Medulla oblongata (tissue), 1 donor: ENCODE measurements around the gene SLC8A3.
A peak's percentile ranks its signal among the peaks of the same experiment; 100 is the strongest.

ENCODE experiments used
- DNase-seq: peaks from one replicate; pipeline ENCODE4 v3.0.0-alpha.2; 2015; ENCODE audit errors: extremely low spot score

SLC8A3 gene

DNA sequence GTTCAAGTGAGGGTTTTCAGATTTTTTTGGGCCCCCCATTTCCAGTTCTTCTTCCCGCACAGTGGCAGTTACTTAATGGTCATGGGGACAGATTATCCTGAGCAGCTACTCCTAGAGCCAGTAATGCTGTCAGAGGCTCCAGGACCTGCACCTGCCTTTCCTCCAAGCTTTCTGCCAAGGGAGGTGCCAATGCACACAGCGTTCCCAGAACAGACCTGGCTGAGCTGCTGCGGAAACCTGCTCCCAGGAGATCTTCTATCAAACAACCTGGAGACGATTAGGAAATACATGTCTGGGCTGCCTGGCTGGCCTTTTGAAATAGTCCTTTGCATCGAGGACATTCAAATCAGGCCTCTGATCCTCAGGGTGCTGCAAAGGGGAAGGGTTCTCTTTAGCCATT lies 120.9 kb downstream of the SLC8A3 start:
- DNase-seq: no peak

DNA sequence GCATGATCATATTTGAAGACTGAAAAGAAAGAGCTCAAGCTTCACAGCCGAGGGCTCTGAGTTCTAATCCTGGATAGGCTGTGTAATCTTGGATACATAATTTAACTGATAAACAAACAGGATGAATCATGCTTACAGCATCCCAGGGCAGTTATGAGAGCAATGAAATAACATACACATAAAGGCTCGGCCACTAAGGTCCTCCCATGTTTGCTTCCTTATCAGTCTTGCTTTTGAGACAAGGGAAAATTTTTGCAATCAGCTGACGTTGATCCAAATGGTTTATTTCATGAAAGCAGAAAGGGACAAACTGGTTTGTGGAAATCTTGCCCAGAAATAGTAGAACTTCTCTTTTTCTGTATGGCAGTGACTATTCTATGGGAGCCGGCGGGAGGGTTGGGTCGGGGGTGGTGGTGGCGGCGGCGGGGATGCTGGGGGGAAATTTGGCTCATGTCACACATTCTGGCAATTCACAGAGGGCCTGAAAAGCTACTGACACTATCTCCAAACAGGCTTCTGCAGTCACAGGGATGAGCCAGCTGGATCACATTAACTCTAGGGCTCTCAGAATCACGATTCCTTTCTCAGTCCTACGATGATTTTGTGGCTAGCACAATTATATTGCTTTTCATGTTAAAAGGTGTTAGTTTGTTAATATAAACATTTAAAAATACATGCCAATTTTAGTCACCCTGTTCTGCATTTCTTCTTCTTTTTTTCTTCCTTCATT lies 124.5 kb downstream of the SLC8A3 start:
- DNase-seq: no peak

DNA sequence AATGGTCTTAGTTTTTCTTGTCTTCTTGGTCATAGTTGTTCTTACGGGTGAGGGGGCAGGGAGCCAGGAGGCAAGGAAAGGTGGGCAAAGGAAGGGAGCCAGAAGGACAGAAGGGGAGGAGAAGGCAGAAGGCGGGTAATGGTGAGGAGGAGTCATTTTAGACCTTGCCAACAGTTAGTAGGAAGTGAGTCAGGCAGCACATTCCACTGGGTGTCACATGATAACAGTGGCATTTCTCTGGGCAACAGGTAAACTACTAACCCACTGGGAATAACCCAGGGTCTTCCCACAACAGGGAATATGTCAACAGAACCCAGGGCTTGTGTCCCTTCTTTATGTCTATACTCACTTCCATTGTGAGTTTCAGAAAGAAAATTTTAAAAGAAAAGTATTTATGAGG lies 127.6 kb downstream of the SLC8A3 start:
- DNase-seq: no peak

DNA sequence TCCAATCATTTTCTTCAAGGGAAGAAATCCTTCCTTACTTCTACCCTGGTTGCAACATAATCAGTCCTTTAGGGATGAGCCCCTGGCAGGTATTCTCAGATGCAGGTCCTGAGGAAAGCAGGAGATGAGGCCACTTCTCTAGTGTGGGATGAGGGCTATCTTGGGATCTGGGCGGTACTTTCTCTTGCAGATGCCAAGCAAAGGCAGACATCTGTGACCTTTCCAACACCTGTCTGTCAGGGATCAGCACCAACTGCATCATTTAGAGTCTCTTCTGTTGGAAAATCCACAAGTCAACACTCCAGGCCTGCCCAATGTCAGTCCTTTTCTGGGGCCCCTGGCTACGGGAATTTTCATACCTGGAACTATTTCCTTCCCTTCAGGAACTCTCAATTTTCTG lies 129.2 kb downstream of the SLC8A3 start:
- no peak for DNase-seq

DNA sequence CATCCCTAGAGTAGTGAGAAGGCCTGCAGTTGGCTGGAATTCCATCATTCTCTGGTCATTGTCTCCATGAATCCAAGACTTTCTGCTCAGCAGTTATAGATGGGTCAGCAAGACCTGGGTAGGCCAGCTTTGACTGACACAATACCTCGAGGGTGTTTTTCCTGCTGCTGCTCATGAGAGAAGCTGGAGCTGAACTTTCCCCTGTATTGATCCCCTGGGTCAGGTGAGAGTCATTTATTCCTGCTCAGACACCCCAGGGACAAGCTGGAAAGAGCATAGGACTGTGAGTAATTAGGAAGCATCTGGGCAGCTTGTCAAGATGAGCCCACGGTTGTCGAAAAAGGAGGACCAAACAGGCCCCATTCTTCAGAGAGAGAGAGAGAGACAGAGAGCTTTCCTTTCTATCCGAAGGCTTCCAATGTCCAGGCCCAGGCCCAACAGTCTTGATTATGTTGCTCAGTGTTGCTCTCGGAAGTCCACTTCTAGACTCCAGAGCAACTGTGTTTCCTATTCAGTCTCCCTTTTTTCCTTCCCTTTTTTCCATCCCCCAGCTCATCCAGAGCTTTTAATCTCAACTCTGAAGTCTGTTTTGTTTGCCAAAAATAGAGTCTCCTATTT lies 131.1 kb downstream of the SLC8A3 start:
- no peak for DNase-seq

DNA sequence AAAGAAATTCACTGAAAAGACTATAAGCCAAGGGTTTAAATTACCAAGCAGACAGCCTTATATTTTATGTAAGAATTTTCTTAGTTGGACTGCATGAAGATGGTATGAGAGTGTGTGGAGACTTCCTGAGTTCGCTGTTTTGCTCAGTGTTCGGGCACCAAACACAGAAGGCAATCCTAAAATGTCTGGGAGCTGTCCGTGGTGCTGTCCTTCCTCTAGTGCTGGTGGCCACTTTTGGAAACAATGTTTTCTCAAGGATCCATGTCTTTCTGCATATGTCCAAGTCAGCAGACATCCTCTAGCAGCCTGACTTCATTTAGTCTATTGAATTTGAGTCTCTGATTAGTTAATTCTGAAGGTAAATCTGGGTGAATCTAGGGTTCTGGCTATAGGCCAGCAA lies 135.8 kb downstream of the SLC8A3 start:
- DNase-seq: no peak

DNA sequence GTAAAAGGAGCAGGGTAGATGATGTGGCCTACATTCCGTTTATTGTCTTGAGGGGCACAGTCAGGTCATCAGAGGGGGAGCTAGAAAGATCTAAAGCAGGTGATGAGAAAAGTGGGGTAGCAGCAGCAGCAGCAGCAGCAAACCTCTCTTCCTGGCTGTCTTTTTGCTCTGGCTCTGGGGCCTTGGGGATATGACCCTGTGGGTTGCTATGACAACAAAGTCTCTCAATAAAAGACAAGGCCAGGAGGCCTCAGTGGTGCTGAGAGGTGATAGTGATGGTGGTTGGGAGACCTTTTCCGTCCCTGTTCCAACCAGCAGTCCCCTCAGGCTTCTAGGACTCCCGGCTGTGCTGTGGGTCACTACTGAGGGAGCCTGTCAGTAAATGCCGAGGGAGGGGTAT lies 138.6 kb downstream of the SLC8A3 start:
- no peak for DNase-seq

DNA sequence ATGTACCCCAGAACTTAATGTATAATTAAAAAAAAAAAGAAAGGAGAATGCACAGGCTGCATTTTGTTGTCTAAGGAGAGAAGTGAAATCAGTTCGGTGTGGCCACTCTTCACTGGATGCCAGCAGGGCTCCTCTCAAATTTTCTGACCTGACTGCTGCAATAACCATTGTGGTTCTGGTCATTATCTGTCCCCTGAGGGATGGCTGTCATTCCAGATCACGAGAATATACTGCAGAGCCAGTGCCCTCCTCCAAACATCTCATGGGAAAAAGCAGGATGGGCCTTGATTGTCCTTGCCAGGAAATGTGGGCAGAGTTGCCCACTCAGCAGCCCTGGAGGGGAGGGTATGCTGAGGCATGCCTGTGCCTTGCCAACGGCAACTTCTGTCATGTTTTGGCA lies 139.1 kb downstream of the SLC8A3 start:
- DNase-seq: no peak

DNA sequence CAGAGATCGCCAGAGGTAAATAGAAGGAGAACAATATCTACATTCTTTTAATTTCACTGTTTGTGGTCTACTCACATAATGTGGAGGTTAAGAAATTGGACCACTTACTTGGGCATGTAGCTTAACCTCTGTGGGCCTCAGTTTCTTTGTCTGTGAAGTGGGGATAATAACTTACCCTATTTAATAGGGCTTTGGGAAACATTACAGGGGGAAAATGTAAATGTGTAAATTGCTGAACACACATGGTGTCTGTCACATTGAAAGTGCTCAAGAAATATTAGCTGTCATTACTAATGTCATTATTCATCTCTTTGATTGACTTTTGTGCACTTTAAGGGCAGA lies 140.5 kb downstream of the SLC8A3 start:
- no peak for DNase-seq

DNA sequence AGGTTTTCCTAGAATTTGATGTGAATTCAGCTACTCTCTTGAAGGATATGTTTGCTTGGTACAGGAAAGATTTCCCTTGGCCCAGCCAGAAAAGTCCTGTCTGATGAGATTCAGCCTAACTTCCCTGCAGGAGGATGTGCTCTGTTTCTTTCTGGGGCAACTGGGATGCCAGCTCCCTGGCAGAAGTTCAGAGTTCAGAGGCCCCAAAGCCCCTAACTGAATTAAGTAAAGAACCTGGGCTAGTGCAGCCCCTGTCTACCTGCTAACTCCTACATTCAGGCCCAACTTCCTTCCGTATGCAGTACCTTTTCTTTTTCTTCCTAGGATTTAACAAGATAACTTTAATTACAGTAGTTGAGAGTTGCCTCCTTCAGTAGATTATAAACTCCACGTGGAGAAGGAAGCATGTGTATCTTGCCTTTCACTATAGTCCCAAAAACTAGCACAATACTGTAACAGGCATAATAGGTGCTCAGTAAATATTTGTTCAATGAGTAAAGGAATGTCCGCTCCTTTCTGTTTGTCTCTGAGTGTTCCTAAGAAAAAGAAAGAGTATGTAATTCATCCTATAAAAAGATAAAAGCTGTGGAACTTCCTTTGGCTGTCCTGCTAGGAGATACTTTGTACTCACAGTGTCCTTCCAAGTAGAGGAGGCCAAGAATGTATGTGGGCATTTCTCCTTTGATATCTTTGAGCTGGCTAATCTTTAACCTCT lies 141.0 kb downstream of the SLC8A3 start:
- DNase-seq: no peak

DNA sequence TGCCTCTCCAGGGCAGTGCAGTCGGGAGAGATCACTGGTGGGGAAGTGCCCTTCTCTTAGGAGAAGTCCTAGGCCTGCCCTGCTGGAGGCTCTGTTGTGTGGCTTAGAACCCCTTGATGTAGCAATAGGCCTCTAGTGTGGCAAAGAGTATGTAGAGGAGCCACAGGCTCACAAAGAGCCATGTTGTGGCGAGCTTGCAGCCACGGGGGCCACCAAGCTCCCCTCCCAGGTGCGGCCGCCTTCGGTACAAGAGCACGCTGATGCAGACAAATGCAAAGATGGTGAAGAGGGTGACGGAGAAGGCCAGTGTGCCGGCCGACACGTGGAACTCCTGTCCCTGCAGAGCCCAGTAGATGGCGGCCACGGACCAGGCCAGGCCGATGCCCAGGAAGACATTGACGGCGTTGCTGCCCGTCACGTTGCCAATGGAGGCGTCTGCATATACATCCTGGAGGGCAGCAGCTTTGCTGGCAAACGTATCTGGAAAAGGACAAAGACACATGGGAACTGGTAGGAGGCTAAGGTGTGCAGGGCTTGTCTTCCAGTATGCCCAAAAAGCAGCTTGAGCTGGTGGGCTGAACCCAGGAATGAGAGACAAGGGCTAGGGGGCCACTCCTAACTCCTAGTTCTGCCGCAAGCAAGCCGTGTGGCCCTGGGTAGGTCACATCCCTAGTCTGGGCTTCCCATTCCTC lies 142.8 kb downstream of the SLC8A3 start:
- DNase-seq: peak; percentile 69

DNA sequence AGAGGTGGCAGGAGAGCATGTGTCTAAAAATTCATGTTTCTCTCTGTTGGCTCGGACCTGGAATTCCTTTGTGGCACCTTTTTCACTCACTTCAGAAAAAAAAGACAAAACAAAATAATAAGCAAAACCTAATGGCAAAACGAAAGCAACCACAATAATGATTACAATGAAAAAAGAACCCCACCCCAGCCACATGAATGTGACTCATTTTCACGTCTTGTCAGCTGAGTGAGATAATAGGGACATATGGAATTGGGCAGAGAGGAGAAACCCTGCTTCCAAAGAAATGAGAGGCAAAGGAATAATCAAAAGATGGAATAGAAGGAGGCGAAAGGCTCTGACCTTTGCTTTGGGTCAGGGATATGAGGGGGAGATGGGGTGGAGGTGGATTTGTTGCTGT lies 143.4 kb downstream of the SLC8A3 start:
- DNase-seq: no peak

DNA sequence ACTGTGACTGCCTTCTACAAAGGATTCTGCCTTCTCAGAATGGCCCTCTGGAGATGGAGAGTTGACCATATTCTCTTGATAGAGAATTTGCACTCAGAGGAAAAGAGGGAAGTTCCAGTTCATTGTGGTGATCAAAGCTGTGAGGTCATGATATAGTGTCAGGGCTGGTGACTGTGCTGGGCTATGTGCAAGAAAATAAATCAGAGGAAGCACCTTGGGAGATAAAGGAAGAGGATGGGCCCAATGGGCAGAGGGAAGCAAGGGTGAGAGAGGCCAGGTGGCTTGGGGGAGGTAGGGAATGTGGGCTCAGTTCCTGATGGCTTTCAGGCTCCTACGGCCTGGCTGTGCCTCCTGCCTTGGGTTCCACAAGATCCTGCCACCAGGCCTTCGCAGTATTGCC lies 145.8 kb downstream of the SLC8A3 start:
- no peak for DNase-seq

DNA sequence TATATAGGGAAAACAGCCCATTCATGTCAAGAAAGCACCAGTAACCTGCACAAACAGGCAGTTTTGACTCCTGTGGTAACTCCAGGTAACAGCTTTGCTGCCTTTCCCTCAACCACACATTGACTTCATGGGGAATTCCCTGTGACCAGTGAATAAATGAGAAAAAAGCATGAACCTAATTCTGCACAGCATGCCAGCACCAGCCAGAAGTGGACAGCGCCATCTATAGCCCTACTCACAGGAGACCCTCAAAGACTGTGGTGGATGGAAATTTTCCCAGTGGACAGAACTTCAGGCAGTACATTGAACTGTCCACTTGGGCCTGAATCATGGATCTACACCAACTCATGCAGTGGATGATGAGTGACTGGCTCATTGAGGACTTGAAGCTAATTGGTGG lies 152.1 kb downstream of the SLC8A3 start:
- DNase-seq: no peak

DNA sequence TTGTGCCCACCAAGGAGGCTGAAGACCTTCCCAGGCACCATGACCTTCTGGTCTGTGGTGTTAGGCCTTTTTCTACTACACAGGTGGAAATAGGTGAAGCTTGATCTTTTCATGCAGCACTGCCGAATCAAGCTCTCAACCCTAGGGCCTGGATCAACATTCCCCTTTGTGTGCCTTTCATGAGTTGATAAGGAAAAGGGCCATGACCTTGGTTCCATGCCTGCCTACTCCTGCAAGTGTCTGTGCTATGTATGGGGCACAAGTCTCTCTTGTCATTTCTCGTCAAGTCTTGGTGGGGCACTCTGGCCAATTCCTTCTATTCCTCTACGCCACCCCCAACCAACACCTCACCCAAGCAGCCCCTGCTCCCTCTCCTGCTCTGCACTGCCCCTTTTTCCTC lies 154.5 kb downstream of the SLC8A3 start:
- no peak for DNase-seq

DNA sequence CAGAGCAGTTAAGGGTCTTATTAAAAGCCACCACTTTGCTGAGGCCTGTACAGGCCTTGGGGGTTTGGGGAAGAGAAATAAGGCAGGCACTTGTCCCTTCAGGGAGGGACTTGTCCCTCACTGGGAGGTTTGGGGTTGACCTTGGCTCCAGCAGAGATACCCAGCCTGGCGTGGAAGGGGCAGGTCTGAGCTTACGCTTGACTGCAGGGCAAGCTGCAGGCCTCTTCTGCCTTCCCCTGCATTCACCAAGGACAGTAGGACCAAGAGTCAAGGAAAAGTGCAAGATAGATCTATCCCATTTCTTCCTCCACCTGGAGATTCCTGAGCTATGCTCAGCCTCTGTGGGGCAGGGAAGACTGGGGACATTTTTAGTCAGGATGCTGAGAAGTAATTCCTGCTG lies 155.2 kb downstream of the SLC8A3 start:
- DNase-seq: no peak

DNA sequence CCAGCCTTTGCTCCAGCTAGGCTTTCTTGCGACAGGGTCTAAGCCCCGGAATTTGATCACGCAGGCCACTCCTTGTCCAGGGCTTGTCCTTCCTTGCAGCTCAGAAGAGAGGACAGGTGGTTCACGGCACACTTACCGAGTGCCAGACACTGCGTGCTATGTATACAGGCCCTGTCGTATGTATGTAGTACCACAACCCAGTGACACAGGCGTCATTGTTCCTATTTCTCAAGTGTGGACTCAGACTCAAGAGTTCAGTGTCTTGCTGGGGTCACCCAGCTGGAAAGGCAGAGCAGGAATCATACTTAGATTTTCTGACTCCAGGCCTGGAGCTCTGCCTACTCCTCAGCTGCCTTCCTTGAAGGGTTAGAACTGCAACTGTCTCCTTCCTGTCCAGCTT lies 155.6 kb downstream of the SLC8A3 start:
- DNase-seq: no peak

DNA sequence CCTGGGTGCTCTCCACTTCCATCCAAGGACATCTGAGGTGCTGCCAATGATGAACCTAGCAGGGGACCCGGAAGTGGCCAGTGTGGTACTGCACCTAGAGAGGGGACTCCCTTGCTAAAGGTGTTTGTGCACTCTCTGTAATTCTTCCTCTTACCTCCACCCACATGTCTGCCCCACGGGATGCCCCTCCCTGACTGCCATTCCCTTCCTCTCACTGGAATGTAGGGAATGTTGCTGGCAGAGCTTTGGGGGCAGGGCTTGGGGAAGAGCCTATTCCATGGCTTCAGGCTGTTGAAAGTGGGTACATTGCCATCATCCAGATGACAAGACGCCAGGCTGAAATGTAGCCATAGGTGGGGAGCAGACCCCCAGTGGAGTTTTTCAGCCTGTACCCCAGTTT lies 156.3 kb downstream of the SLC8A3 start:
- DNase-seq: no peak

DNA sequence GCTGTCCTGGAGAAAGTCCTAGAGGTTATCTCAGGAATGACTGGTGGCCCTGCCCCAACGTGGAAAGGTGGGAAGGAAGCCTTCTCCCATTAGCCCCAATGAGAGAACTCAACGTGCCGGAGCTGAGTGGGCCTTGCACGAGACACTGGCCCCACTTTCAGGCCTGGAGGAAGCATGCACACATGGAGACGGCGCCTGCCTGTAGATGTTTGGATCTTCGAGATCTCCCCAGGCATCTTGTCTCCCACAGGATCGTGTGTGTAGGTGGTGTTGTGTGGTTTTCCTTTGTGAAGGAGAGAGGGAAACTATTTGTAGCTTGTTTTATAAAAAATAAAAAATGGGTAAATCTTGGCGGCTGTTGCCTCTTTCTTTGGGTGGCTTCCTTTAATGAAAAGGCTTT lies 156.7 kb downstream of the SLC8A3 start:
- no peak for DNase-seq

DNA sequence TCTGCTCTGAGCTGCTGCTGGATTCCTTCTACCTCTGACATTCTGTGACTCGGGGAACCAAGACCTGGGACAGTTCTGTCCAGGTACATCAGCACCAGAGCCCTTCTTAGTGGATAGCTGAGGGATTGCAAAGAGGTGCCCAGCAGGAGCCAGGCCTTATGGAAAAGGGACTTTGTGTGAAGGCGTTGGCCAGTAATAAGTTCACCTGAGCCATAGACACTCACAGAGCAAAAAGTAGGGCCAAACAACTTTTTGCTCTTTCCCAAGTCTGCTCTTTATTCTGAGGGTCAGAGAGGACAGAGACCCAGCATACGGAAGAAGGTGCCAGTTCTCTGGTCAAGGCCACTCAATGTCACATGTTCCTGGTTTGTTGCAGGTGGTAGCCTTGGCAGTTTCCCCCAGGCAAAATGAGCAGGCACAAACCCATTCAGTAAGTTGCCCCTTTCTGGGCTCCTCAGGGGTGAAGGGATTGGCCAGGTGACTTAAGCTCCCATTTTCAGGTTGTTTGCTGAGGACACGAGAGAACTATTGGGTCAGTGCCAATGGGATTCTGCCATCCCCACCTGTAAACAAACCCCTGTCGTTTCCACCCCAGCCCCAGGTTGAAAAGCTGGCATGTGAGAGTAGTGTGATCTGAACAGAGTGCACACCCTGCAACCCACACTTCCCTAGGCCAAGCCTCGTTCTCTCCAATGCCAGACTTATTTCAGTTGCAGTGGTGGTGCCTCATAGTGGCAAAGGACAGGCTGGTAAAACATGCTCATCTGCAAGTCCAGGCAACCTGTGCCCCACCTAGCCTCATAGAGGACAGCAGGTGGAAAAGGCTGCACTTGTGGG lies 159.2 kb downstream of the SLC8A3 start:
- DNase-seq: no peak

DNA sequence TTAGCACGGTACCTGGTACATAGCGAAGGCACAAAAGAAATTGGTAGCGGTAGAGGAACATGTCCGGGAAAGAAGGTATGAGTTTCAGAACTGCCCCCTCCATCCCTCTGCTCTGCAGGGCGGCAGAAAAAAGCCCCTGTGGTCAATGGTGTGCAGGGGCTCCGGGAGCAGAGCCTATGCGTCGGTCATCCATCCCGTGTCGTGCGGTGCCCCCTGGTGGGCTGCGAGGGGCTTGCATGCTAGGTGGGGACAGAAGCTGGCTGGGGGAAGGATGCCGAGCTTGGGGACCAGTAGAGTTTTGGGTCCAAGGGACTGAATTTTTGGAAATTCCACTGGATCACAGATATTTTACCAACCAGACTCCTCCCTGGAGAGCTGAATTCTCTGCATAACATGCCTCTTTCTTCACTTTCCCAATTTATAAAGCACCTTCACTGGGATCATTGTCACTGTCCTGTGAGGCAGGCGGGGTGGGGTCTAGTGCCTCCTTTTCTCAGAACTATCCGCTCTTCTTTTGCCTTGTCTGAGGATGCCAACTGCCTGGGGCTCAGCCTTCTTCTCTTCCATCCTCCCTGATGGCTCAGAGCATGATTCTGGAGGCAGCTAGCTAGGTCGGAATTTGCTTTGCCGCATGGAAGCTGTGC lies 160.8 kb downstream of the SLC8A3 start:
- DNase-seq: peak; percentile 84
